ENCODE data around the gene ADAM11. TPM values are rescaled to one million over a fixed set of nuclear protein-coding genes. Genes with fewer than 3 reads are reported as not detected.
A peak's percentile ranks its signal among the peaks of the same experiment; 100 is the strongest.

The ADAM11 gene
- total and polyA plus RNA-seq, 9 of the 15 experiments (the other 6 are each of a cell fraction or from before 2014, with no cell fraction given), result 0.01 to 0.31 (median 0.14) TPM; not detected in 2

- TF ChIP-seq TSHZ1 (CRISPR knock-in tag; IDR thresholded peaks at IDR 0.05) (no peak), MXI1 (IDR thresholded peaks at IDR 0.05; ENCODE audit: low read depth, low read length) (no peak), ZBTB5 (IDR thresholded peaks at IDR 0.05) (no peak), TCF7L2 (IDR thresholded peaks at IDR 0.05; ENCODE audit: low read depth, low read length) (no peak), NONO (IDR thresholded peaks at IDR 0.05; ENCODE audit: low read depth in 2 of 2, low read length in 1 of 2) (no peak), EWSR1 (IDR thresholded peaks at IDR 0.05; ENCODE audit: borderline replicate concordance, low read depth, partially characterized antibody) (no peak), ZNF589 (CRISPR knock-in tag; IDR thresholded peaks at IDR 0.05; ENCODE audit: low read depth) (peak; percentile 76; the same call in 1 of the 2 replicates), PHB2 (IDR thresholded peaks at IDR 0.05; ENCODE audit: low read depth) (no peak), STAT5B (CRISPR knock-in tag; IDR thresholded peaks at IDR 0.05) (no peak), IRF1 (CRISPR knock-in tag; IDR thresholded peaks at IDR 0.05; ENCODE audit: borderline replicate concordance) (no peak), HDAC6 (IDR thresholded peaks at IDR 0.05; ENCODE audit: low read depth, low read length) (no peak), TGIF2 (CRISPR knock-in tag; IDR thresholded peaks at IDR 0.05) (no peak), ZNF444 (CRISPR knock-in tag; IDR thresholded peaks at IDR 0.05) (no peak), FOXK2 (conservative IDR thresholded peaks at IDR 0.05 in 1 of 2, IDR thresholded peaks at IDR 0.05 in 1 of 2; ENCODE audit: low read depth in 2 of 2) (no peak)
- TF ChIP-seq, protein P1, sequence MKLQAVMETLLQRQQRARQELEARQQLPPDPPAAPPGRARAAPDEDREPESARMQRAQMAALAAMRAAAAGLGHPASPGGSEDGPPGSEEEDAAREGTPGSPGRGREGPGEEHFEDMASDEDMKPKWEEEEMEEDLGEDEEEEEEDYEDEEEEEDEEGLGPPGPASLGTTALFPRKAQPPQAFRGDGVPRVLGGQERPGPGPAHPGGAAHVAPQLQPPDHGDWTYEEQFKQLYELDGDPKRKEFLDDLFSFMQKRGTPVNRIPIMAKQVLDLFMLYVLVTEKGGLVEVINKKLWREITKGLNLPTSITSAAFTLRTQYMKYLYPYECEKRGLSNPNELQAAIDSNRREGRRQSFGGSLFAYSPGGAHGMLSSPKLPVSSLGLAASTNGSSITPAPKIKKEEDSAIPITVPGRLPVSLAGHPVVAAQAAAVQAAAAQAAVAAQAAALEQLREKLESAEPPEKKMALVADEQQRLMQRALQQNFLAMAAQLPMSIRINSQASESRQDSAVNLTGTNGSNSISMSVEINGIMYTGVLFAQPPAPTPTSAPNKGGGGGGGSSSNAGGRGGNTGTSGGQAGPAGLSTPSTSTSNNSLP (IDR thresholded peaks at IDR 0.05; ENCODE audit: borderline replicate concordance, low read depth, low read length), result no peak
- TF ChIP-seq, protein P2, sequence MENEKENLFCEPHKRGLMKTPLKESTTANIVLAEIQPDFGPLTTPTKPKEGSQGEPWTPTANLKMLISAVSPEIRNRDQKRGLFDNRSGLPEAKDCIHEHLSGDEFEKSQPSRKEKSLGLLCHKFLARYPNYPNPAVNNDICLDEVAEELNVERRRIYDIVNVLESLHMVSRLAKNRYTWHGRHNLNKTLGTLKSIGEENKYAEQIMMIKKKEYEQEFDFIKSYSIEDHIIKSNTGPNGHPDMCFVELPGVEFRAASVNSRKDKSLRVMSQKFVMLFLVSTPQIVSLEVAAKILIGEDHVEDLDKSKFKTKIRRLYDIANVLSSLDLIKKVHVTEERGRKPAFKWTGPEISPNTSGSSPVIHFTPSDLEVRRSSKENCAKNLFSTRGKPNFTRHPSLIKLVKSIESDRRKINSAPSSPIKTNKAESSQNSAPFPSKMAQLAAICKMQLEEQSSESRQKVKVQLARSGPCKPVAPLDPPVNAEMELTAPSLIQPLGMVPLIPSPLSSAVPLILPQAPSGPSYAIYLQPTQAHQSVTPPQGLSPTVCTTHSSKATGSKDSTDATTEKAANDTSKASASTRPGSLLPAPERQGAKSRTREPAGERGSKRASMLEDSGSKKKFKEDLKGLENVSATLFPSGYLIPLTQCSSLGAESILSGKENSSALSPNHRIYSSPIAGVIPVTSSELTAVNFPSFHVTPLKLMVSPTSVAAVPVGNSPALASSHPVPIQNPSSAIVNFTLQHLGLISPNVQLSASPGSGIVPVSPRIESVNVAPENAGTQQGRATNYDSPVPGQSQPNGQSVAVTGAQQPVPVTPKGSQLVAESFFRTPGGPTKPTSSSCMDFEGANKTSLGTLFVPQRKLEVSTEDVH (IDR thresholded peaks at IDR 0.05; ENCODE audit: low read depth, partially characterized antibody), result no peak
Observed at GRCh38 chr17:44794851-44795413, 36.1 kb downstream of the ADAM11 start (continued).
